NCI-H2196 (cell line): ENCODE measurements around the gene FOXP1.

Source experiments
- DNase-seq: peaks from one replicate; lab custom pipeline; 2025; ENCODE audit not compliant: unreplicated experiment; lab: John Stamatoyannopoulos, UW

The FOXP1 gene

DNA sequence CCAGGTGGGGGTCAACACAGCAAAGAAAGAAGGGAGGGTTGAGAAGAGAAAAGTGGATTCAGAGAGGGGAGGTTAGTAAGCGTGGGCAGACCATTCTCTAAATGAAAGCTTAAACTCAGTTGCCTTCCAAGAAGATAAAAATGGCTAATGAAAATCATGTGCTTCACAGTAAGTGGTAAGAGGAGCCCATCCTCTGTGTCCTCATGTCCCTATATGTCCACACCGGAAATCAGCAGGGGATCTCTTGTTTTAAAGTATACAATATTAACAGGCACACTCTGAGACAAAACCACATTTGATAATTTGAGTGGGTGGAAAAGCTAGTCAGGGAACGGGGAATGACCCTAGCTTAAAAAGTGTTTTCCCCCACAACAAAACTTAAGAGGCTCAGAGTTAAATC, 4.4 kb upstream of the FOXP1 start:
- DNase-seq = no peak

DNA sequence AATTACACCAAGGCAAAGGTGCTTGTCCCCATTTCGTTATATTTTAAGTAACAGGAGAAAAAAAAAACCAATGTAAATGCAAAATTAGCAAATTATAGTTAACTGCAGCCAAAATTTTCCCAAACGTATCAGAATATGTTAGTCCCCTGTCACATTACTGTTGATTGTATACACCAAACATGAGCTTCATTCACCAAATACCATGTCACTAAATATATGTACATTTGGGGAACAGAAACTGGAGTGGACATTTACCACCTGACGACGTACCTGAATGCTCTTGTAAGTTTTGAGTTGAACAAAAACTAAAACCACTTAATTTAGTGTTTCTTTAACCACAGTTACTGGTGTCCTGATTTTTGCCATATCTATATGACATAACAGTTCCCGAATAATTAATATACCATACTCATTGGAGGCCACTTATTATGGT, 3.3 kb upstream of the FOXP1 start:
- no peak for DNase-seq

DNA sequence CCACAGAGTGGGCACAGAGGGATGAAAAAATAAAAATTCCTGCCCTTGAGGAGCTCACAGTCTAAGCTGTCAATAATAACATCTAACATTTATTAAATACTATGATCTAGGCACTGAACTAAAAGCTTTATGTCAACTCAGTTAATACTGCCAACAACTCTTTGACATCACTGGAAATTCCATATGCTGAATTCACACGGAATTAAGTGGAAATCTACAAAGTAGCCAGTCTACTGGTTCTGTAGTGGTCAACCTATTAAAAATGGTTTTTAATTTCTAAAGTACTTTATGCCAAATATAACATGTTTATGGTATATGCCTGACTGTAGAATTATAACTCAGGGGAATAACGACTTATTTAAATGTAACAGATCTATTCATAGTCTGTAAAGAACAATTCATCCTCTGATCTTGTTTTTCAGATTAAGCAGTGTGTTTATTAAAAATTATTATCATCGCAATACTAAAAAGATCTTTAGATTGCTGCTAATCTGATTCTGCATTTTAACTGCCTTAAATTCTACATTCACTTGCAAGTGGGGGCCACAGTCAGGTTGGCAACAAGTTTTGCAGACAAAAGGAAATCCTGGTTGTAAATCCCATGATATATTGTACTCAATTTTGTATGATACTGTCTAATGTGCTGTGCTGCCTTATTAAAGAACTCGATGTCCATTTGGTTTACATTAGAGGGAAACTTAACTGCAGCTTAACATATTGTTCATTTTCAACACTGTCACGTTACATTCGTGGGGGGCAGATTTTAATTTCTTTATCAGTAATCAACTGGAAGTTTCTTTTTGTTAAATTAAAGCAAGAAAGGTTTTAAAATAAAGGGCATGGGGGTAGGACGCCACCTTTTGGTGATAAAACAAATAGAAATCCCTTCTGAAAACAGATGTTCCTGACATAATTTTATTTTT, 2.6 kb upstream of the FOXP1 start:
- no peak for DNase-seq

DNA sequence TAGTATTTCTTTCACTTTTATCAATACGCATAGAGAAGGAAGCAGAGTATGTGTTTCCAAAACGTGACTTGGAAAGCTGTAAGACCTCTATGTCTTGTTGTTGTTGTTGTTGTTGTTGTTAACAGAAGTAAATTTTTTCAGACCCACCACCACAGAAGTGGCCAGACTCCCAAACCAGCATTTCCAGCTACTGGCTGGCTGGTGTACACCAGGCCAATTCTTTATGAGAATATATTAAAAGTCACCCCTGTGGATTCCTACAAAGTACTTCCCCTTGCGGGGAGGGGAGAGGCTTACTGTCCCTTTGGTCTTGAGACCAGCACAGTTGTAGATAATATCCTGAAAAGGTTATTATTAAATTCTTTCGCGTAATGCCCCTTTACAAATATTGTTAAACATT, 1.6 kb upstream of the FOXP1 start:
- DNase-seq = no peak

DNA sequence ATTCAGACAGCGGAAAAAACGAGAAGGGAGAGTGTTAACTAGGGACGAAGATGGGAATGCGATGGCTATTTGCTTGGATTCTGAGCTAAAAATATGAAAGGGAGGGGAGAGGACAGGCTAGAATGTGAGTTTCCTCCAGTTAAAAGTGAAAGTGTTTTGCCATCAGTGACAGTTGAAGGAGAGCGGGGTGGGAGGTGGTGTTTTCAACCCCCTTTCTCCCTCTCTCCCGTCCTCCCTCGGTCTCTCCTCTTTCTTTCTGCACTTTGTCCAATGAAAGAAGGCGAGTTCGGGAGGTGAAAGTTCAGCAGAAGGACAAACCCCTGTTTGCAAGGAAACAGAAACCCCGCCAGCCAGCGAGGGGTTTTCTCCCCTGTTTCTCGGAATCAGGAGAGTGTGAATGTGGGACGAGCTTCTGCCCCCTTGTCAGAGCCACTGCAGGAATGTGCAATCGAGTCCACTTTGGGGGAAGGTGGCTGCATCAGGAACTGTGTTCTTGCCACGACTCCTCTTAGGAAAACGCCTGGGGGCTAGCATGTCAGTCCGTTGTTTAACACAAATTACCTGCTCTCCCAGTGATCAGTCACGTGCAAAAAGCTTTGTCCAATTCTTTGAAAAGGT, 975 bp upstream of the FOXP1 start:
- DNase-seq = peak; percentile 42

DNA sequence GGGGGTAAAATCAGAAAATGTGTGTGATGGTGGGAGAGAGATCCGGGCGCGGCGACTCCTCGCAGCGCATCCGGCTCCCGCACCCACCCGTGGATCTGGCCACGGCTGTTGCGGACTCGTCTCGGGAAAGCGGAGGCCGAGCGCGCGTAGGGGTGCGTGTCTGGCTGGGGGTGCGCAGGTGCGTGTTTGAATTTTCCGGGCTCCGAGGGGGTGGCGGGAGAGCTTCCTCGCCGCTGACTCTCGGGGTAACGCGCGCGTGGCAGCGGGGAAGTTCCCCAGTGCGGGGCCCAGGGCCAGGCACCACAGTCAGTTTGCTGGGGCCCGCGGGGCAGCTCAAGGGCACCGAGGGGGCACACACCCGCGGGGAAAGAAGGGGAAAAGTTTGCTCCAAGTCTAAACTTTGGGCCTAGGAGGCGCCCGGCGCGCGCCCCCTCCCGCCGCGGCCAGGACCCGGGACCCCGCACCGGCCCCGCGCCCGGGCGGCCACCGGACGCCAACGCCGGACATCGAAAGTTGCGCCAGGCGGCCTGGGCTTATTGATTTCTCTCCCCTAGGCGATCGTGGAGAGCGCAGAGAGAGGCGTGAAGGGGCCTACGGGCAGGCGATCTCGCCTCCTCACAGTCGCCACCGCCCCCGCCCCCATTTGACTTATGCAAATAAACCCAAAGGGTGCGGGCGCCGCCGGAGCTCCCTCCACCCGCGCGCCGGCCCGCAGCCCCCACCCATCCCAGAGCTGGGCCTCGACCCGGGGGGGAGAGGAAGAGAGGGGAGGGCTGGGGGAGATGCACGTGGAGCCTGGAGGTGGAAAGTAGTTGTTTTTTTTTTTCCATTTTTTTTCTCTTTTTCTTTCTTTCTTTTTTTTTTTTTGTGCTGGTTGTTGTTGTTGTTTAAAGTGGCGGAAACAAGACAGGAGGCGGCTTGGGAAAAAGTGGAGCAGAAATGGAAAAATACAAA, 639 bp downstream of the FOXP1 start:
- DNase-seq = peak; percentile 22

DNA sequence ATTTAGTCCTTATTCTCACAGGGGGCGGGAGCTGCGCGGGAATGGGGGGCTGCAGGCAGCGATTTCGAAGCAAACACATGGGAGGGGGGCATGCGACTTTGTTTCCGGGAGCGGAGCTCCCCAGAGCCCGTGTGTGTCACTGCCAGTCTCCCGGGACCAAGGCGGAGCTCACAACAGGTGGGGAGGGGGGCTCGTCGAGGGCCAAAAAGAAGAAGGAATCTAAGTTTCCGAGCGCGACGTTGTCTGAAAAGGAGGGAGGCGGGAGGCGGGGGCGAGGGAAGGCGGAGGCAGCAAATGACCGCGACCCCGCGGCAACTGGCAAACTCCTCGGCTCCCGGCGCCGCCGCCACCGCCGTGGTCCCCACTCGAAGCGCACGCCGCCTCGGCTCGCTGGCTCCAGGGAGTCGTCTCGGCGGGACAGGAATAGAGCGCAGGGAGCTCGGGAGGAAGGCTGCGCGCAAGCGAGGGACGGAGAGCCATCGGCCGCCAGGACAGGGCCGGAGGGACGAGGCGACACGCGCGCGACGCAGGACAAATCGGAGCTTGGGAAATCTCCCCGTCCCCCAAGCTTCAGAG, 1.4 kb downstream of the FOXP1 start:
- no peak for DNase-seq

DNA sequence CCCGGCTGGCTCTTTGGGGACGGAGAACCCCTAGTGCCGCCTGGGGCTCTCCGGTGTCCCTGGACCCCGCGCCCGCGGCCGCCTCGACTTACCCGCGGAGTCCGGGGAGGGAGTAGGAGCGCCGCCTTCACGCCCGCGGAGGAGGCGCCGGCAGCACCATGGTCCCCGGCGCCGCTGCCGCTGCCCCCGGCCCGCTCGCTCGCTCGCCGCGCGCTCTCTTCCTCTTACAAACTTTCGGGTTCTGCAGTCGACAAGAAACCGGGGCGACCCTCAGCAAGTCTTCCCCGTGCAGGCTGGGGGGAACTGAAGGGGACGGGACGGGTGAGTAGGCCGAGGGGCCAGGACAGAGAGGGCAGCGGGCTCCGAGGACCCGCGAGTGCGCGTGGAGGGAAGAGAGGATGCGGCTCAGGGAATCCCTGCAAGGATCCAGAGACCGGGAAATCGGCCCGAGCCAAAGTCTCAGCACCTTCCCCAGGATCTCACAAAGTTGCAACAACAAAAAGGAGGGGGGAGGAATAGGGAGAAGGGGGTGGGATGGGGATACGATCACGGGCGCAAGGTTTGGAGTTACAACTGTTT, 2.0 kb downstream of the FOXP1 start:
- no peak for DNase-seq

DNA sequence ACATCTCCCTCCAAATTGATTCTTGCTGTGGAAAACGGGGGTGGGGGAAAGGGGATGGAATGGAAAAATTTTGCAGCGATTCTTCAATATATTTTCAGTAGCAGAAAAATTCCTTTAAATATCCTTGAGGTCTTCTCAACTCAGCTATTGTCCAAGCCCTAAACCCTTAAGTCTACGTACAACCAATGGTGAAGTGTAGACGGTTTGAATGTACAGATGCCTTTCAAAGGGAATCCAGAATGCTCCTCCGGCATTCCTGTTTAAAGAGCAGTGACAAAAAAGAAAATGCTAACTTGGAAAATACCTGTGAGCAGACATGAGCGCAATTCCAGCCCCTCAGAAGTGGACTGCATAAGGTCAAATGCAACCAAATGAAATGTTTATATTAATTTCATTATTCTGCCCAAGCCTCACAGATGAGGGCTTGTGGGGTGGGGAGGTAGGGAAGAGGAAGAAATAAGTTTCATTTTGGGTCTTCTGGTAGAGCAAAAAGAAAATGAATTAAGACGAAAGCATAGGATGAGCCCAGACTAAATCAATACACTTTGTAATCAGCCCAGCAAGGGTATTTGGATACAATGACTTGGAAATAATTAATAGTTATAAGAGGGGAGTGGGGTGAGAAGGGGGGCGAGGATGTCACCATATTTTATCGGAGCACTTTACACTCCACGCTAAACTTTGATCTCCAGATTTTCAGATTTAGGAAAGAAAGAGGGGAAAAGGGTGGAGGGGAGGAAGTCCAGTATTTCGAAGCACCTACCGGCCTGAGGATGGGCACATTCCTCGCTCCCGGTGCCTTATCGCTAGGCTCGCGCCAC, 2.7 kb downstream of the FOXP1 start:
- DNase-seq = no peak

DNA sequence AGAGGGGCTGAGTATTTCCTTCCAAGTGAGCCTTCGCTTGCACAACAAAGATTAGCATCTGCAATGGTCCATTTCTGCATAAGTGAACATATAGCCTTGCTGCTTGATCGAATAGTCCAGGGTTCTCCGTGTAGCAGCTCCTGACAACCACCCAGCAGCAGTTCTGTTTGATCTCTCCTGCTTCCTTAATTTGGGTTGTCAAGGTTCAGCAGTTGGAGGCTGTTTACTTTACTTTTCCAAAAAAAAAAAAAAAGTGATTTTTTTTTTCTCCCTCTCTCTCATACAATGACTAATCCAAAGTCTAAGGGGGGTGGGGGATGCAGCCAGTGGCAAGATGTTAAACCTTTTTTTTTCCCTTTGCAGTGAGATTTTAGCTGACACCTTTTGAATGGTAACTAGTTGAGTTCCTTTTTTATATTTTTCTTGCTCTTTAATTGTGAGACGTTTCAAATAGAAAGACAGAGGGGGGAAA, 3.6 kb downstream of the FOXP1 start:
- DNase-seq = no peak

DNA sequence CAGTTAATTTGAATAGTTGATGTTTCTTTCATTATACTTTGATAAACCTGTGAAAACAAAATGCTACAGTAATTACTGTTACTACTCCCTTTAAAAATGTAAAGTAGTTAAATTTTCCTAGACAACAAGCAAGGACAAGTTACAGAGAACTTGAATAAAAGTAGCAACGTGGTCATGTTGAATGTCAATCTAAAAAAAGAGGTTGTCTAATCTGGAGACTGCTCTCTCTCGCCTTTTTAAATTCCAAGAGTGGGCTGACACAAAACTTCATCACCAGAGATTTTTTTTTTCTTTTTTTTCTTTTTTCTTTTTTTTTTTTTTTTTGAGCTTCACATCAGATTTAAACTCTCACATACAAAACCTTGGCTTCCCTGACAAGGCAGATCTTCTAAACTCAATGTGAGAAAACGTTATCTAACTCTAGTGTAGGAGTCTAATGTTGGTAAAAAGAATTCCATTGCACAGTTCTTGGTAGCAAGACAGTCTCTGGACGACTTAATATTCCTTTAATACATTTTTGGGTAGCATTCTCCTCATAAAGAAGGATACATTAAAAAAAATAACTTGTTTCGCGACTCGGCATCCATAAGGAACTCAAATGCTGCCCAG, 4.1 kb downstream of the FOXP1 start:
- no peak for DNase-seq

DNA sequence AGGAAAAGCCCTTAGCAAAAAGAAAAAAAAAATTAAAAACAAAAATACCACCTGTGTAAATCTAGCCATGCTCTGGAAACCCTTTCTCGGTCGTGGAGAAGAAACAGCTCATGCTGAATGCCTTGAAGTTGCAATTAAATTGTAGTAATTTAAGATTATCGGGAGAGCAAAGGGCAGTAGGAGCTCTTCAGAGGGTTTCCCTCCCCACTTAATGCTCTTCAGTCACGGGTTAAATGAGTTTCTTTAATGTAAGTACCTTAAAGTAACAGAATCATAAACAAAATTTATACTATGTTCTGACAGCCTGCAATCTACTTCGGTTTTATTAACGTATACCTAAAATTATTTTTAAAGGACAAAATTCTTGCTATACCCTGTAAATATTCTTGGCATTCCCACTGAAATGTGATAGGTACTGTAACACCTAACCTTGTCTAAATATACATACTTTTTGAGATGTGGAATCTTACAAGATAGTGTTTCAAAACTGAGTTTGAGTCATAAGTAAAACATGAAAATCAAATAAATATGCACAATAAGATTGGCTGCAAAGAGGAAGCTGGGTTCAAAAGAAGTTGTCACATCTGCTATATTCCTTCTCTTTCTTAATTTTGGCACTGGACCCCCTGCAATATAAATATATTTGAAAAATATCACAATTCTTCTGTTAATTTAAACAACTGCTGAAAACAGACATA, 5.3 kb downstream of the FOXP1 start:
- no peak for DNase-seq

DNA sequence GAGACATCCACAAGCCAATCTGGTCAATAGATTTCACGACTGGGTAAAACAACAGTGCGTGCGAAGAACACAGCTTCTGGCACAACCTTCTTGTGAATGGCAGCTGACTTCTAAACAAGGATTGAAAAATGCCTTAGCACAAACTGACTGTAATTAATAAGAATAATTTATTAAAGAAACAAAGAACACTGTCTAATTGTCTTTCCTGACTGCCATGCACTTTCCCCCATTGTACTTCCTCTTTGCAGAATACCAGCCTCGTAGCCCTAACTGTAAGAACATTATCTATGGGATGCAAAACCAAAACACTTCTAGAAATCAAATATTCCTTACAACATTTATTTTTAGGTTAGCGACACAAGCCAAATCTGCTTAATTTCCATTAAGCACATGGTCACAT, 6.5 kb downstream of the FOXP1 start:
- DNase-seq = no peak

DNA sequence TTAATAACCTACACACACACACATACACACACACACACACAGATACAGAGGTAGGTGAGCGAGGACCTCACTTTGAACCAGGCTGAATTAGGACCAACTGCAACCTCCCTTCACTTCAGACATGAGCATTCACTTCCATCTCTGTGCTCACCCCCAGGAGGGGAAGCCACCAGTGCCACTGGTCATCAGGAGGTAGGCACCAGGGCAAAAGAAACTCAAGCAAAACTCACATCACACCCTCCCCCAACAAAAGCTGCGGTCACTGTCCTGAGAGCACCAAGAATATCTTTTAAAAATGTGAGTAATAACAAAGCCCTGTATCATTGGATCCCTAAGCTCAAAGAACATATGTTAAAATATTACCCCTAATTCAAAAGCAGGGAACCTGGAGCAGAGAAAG, 8.1 kb downstream of the FOXP1 start:
- no peak for DNase-seq

DNA sequence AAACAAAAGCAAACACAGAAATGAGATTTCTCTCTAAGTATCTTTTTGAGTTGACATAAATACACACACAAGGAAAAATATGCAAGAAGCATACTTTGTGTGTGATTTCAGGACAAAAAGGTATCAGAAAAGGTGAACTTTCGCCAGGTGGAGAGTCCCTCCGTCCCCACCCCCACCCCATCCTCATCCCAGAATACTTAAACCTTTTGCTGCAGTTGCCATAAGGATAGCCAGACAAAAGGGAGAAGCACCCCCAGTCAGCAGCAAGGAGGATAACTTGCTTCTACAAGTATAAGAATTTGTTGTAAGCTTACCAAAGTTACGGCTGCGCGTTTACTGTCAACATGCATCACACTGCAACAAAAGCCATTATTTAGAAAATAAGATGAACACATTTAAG, 10.3 kb downstream of the FOXP1 start:
- no peak for DNase-seq

DNA sequence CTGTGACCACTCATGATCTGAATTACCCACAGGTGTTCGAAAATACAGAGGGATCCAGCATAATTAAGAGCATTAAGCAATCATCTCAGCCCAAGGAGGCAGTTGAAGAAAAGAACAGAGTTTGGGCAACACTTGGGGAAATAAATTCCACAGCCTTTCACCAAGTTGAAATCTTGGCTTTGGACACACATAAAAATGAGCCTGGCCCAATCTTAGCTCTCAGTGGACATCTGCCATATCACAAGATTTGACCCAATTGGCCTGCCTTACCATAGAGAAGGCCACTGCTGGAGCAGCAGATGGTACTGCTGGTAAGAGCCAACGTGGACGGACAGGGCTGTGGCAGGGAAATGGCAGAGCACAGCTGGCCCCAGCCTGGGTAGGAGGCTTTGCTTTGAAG, 13.0 kb downstream of the FOXP1 start:
- DNase-seq = no peak

DNA sequence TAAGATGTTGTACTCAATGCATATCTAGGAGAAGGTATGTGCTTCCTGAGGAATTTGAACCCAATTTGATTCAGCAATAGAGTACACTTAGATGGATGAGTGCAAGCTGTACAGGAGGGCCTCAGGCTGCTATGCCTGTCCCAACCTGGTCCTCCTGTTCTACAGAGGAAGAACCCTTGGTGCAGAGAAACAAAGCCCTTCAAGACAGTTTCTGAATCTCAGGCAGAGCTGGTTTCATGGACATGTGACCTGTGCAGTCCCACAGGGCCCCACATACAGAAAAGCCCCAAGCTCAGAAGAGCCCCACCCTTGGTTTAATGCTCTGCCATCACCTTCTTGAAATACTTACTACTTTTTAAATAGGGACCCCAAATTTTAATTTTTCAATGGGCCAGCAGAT, 15.3 kb downstream of the FOXP1 start:
- DNase-seq = no peak

DNA sequence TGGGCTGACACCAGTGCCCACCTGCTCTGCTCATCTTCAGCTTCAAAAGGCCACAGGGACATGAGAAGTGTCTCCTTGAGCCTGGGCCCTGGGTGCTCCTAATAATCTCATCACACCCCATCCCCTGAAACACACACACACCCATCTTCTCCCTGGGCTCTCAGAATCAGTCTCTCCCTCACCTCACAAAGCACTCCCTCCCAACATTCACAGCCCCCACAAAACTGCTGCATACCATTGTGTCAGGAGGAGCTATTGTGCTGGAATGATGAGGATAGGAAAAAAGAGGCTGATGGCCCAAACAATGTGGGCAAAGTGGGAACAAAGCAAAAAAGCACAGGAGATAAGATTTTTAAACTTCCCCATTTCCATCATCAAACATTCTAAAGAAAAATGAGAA, 16.8 kb downstream of the FOXP1 start:
- DNase-seq = no peak

DNA sequence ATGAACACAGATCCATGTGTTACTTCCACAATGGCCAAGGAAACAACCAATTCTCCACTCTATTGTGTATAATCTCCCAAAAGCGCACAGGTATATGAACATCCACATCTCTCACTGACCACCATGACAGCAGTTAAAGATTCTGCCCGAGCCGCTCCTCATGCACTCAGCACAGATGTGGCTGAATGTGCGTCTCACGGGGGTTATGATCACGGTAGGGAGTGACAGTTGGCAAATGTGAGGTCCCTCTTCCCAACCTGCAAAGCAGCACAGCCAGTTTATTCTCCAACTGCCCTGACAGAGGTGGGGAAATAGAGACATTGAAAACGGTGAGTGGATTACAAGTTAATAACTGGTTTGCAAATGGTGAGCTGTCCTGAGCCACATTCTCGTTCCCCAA, 17.6 kb downstream of the FOXP1 start:
- no peak for DNase-seq
